ENCODE measurements around the gene MED13L.

DNA sequence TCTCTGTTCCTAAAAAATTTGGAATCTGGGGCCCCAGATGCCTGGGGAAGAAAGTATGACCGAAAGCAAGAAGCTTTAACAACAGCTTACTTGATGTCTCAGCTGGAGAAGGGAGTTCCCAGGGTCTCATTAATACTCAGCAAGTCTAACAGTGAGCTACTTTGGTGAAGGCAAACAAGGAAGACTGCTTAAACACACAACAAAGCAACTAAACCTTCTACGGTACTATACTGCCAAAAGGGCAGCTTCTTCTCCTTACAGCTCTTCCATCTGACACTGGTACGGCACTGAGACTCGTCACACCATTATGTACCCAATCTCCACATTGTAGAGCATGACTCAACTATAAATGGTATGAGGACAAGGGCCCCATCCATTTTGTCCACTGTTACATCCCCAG, 213.0 kb downstream of the MED13L start:
- TF ChIP-seq, protein P1, sequence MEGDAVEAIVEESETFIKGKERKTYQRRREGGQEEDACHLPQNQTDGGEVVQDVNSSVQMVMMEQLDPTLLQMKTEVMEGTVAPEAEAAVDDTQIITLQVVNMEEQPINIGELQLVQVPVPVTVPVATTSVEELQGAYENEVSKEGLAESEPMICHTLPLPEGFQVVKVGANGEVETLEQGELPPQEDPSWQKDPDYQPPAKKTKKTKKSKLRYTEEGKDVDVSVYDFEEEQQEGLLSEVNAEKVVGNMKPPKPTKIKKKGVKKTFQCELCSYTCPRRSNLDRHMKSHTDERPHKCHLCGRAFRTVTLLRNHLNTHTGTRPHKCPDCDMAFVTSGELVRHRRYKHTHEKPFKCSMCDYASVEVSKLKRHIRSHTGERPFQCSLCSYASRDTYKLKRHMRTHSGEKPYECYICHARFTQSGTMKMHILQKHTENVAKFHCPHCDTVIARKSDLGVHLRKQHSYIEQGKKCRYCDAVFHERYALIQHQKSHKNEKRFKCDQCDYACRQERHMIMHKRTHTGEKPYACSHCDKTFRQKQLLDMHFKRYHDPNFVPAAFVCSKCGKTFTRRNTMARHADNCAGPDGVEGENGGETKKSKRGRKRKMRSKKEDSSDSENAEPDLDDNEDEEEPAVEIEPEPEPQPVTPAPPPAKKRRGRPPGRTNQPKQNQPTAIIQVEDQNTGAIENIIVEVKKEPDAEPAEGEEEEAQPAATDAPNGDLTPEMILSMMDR (IDR thresholded peaks at IDR 0.05) = no peak
- TF ChIP-seq EZH2 (IDR thresholded peaks at IDR 0.05; ENCODE audit: borderline replicate concordance, insufficient read depth, low read depth, low read length, poor library complexity, severe bottlenecking) = no peak

All from B cell (primary cell).